Measurements from ENCODE around the gene TRPV6.

GRCh38 chr7:142886866-142887265, 1.3 kb upstream of the TRPV6 start:
- TF ChIP-seq, protein P1, sequence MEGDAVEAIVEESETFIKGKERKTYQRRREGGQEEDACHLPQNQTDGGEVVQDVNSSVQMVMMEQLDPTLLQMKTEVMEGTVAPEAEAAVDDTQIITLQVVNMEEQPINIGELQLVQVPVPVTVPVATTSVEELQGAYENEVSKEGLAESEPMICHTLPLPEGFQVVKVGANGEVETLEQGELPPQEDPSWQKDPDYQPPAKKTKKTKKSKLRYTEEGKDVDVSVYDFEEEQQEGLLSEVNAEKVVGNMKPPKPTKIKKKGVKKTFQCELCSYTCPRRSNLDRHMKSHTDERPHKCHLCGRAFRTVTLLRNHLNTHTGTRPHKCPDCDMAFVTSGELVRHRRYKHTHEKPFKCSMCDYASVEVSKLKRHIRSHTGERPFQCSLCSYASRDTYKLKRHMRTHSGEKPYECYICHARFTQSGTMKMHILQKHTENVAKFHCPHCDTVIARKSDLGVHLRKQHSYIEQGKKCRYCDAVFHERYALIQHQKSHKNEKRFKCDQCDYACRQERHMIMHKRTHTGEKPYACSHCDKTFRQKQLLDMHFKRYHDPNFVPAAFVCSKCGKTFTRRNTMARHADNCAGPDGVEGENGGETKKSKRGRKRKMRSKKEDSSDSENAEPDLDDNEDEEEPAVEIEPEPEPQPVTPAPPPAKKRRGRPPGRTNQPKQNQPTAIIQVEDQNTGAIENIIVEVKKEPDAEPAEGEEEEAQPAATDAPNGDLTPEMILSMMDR (IDR thresholded peaks at IDR 0.05) = no peak
- no peak for TF ChIP-seq ZFX (IDR thresholded peaks at IDR 0.05; ENCODE audit: borderline replicate concordance)
